Thyroid gland (tissue), 4 donors: ENCODE data around the gene MIA.

Experiments
- POLR2A ChIP-seq, 2 donors: fragments of 450-650 bp; IDR thresholded peaks; one replicate each; pipeline ENCODE4 v1.6.1; 2017; ENCODE audit warnings: antibody characterized with exemption in 2 of 2, mild to moderate bottlenecking in 2 of 2, moderate library complexity in 1 of 2
- TF ChIP-seq, protein P1 (sequence below), 6 experiments: fragments of 200-600 bp in 3 of 6; fragments of 450-650 bp in 3 of 6; sonication (generic) in 3 of 6; IDR thresholded peaks; one replicate each; pipeline ENCODE4 v1.5.1; 2016 to 2019; ENCODE audit warnings: antibody characterized with exemption in 6 of 6, mild to moderate bottlenecking in 2 of 6, inconsistent platforms in 1 of 6, moderate library complexity in 1 of 6

DNA sequence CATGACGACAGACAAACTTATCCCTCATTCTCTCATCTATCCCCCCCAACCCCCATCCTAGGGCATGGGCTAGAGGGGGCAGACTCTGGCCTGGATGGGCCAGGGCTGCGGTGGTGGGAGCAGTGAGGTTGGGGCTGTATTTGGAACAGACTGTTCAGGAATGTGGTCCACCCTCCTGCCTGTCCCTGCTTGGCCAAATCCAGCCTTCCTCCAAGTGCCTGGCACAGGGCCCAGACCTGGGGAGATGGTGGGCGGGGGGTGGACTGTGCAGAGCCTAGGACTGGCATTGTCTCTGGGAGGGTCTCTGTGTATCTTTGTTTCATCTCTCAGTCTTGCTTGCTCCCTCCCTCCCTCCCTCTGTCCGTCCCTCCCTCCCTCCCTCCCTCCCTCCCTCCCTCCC is 37.9 kb downstream of the MIA start:
- TF ChIP-seq, protein P1, sequence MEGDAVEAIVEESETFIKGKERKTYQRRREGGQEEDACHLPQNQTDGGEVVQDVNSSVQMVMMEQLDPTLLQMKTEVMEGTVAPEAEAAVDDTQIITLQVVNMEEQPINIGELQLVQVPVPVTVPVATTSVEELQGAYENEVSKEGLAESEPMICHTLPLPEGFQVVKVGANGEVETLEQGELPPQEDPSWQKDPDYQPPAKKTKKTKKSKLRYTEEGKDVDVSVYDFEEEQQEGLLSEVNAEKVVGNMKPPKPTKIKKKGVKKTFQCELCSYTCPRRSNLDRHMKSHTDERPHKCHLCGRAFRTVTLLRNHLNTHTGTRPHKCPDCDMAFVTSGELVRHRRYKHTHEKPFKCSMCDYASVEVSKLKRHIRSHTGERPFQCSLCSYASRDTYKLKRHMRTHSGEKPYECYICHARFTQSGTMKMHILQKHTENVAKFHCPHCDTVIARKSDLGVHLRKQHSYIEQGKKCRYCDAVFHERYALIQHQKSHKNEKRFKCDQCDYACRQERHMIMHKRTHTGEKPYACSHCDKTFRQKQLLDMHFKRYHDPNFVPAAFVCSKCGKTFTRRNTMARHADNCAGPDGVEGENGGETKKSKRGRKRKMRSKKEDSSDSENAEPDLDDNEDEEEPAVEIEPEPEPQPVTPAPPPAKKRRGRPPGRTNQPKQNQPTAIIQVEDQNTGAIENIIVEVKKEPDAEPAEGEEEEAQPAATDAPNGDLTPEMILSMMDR (IDR thresholded peaks at IDR 0.05): no peak
- no peak for TF ChIP-seq POLR2A (IDR thresholded peaks at IDR 0.05)
